ENCODE results near the gene MEGF11.

GRCh38 chr15:66153549-66154415 lies 99.8 kb downstream of the MEGF11 start:
- TF ChIP-seq POLR2AphosphoS5 (IDR thresholded peaks at IDR 0.05) (no peak), CTCF (IDR thresholded peaks at IDR 0.05) (no peak), POLR2A (IDR thresholded peaks at IDR 0.05) (no peak)
